GM12878 (cell line): ENCODE data around the gene ZNF174. TPM values are rescaled to one million over a fixed set of nuclear protein-coding genes. Genes with fewer than 3 reads are reported as not detected.

Source experiments
- BACH1 ChIP-seq: fragments of 450-650 bp; IDR thresholded peaks from 2 replicates; pipeline ENCODE4 v1.6.1; 2017; ENCODE audit warnings: mild to moderate bottlenecking, borderline replicate concordance
- BRCA1 ChIP-seq: IDR thresholded peaks from 2 replicates; pipeline ENCODE4 v1.6.1; 2011; ENCODE audit warnings: low read depth, low read length, improper control_type of control experiment
- CHD2 ChIP-seq: IDR thresholded peaks from 2 replicates; pipeline ENCODE4 v1.6.1; 2011; ENCODE audit warnings: low read depth, low read length, improper control_type of control experiment, borderline replicate concordance
- CREB1 ChIP-seq: IDR thresholded peaks from 2 replicates; pipeline ENCODE4 v1.6.1; 2012; ENCODE audit warnings: low read depth, mild to moderate bottlenecking, inconsistent platforms
- E4F1 ChIP-seq: fragments of 450-650 bp; IDR thresholded peaks from 2 replicates; pipeline ENCODE4 v1.6.1; 2018; ENCODE audit warnings: borderline replicate concordance, mild to moderate bottlenecking; ENCODE audit not compliant: partially characterized antibody
- ELK1 ChIP-seq: IDR thresholded peaks from 2 replicates; pipeline ENCODE4 v1.6.1; 2012; ENCODE audit warnings: low read depth, low read length, improper control_type of control experiment
- GABPA ChIP-seq: IDR thresholded peaks from 2 replicates; pipeline ENCODE4 v1.6.1; 2014; ENCODE audit warnings: antibody characterized with exemption, low read depth, mild to moderate bottlenecking, inconsistent platforms
- KDM1A ChIP-seq: fragments of 200-600 bp; sonication (generic); IDR thresholded peaks from 2 replicates; pipeline ENCODE4 v1.6.1; 2016; ENCODE audit warnings: borderline replicate concordance
- KLF5 ChIP-seq: fragments of 450-650 bp; IDR thresholded peaks from 2 replicates; pipeline ENCODE4 v1.6.1; 2014; ENCODE audit warnings: mild to moderate bottlenecking; ENCODE audit not compliant: partially characterized antibody
- MLLT1 ChIP-seq: fragments of 450-650 bp; IDR thresholded peaks from 2 replicates; pipeline ENCODE4 v1.6.1; 2016; ENCODE audit warnings: mild to moderate bottlenecking
- NFYB ChIP-seq: IDR thresholded peaks from 2 replicates; pipeline ENCODE4 v1.6.1; 2011; ENCODE audit warnings: low read depth, mild to moderate bottlenecking, low read length, improper control_type of control experiment, moderate library complexity; ENCODE audit not compliant: insufficient read depth
- NR2C1 ChIP-seq: fragments of 450-650 bp; IDR thresholded peaks from 2 replicates; pipeline ENCODE4 v1.6.1; 2017; ENCODE audit warnings: antibody characterized with exemption, mild to moderate bottlenecking, moderate library complexity
- PML ChIP-seq: IDR thresholded peaks from 2 replicates; pipeline ENCODE4 v1.6.1; 2012; ENCODE audit warnings: low read length, inconsistent platforms
- POLR2AphosphoS2 ChIP-seq: IDR thresholded peaks from 2 replicates; pipeline ENCODE4 v1.6.1; 2011; ENCODE audit warnings: low read depth, mild to moderate bottlenecking, low read length, improper control_type of control experiment, moderate library complexity
- RAD21 ChIP-seq: IDR thresholded peaks from 2 replicates; pipeline ENCODE4 v1.6.1; 2011; ENCODE audit warnings: mild to moderate bottlenecking, low read depth, low read length, moderate library complexity; ENCODE audit not compliant: insufficient read depth
- SMC3 ChIP-seq: IDR thresholded peaks from 2 replicates; pipeline ENCODE4 v1.6.1; 2011; ENCODE audit warnings: low read length, improper control_type of control experiment, borderline replicate concordance
- SP1 ChIP-seq: IDR thresholded peaks from one replicate; pipeline ENCODE4 v1.6.1; 2011; ENCODE audit warnings: low read depth, low read length
- SPI1 ChIP-seq: IDR thresholded peaks from 2 replicates; pipeline ENCODE4 v1.6.1; 2011; ENCODE audit warnings: low read depth, mild to moderate bottlenecking, low read length, moderate library complexity, borderline replicate concordance; ENCODE audit not compliant: insufficient read depth
- STAT1 ChIP-seq: fragments of 450-650 bp; conservative IDR thresholded peaks from 2 replicates; pipeline ENCODE4 v1.6.1; 2014; ENCODE audit warnings: antibody characterized with exemption, mild to moderate bottlenecking
- TCF12 ChIP-seq: IDR thresholded peaks from 2 replicates; pipeline ENCODE4 v1.6.1; 2011; ENCODE audit warnings: low read depth, mild to moderate bottlenecking, low read length
- TCF3 ChIP-seq: IDR thresholded peaks from 2 replicates; pipeline ENCODE4 v1.6.1; 2012; ENCODE audit warnings: low read depth, mild to moderate bottlenecking, low read length, borderline replicate concordance; ENCODE audit not compliant: insufficient read depth
- YY1 ChIP-seq: IDR thresholded peaks from 2 replicates; pipeline ENCODE4 v1.6.1; 2011; ENCODE audit warnings: low read depth, mild to moderate bottlenecking, low read length
- polyA plus RNA-seq, 11 experiments: library from polyadenylated mRNA; depleted of rRNA in 4 of 11; unstranded in 6 of 11; stranded (reverse) in 5 of 11; fragments of >200 nt; fragmentation: Nextera tagmentation in 4 of 11; fragmentation: Illumina TruSeq in 1 of 11; extraction: Ambion mirVana in 4 of 11; extraction: Trizol in 1 of 11; gene quantifications; 1 replicate in 1 of 11; 2 replicates in 10 of 11; pipeline versions ENCODE4 v1.2.1 to v1.2.3, GENCODE V29; 2011 to 2016; ENCODE audit warnings: inconsistent platforms in 2 of 11, missing spikeins in 2 of 11, low read depth in 1 of 11
- total RNA-seq, 4 experiments: library from RNA; depleted of rRNA in 3 of 4; stranded (reverse); fragments of >200 nt in 3 of 4; fragmentation: Illumina TruSeq in 1 of 4; extraction: Trizol in 1 of 4; gene quantifications; 2 replicates each; pipeline versions ENCODE4 v1.2.1 to v1.2.3, GENCODE V29; 2013 to 2021
- TF ChIP-seq, protein P1 (sequence below): IDR thresholded peaks from 2 replicates; pipeline ENCODE4 v1.6.1; 2012; ENCODE audit warnings: low read depth, low read length, improper control_type of control experiment
- TF ChIP-seq, protein P2 (sequence below): IDR thresholded peaks from 2 replicates; pipeline ENCODE4 v1.6.1; 2011; ENCODE audit warnings: borderline replicate concordance, low read depth, mild to moderate bottlenecking, moderate library complexity, mixed read lengths, low read length; ENCODE audit not compliant: insufficient read depth; ENCODE audit errors: extremely low read length

The ZNF174 gene
- total and polyA plus RNA-seq, 10 of the 15 experiments (the other 5 are each of a cell fraction or from before 2014, with no cell fraction given), result 3.0 to 14.3 (median 10.1) TPM

DNA sequence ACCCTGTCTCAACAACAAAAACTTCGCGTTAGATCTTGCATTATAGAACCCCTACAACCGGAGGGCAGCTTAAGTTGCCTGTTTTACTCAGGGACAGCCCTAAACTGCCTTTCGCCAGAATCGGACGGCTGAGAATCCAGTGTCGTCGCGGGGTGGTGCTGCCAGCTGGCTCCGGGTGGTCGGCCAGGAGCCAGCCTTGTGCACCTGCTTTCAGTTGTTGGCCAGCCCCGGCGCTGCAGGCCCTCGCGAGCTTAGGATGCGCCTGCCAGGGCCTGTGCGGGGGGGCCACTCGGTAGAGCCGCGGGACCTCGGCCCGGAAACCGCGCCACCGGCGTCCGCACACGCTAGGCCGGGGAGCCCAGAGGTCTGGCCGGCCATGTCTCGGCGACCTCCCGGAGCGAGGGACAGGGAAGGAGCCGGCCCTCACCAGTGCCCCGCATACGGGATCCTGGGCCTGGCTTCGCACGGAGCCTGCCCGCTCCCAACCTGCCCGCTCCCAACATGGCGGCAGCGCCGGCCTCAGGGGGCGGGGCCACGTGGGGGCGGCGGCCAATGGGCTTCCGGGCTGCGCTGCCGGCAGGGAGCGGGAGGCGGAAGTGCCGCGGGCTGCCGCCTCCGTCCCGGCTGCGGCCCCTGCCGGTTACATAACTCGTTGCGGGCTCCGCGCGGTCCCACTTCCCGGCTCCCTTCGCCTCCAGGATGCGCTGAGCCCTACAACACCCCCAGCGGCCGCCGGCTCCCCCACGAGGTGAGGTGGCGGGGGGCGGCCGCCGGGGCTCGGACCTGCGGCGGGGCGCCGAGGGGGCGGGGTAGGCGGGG is 56.6 kb downstream of the ZNF174 start (continued):
- TF ChIP-seq TCF3 (peak; percentile 95), SPI1 (peak; percentile 61), SP1 (peak; percentile 76), NR2C1 (peak; percentile 72), KDM1A (no peak), GABPA (peak; percentile 64; the same call in 1 of the 2 replicates), RAD21 (peak; percentile 37; the same call in 1 of the 2 replicates), CREB1 (peak; percentile 39; the same call in 1 of the 2 replicates), KLF5 (peak; percentile 39), YY1 (peak; percentile 99), SMC3 (peak; percentile 34; the same call in 1 of the 2 replicates), STAT1 (peak; percentile 78), BRCA1 (peak; percentile 68), POLR2AphosphoS2 (peak; percentile 50; the same call in 1 of the 2 replicates), E4F1 (peak; percentile 77), ELK1 (peak; percentile 67), CHD2 (peak; percentile 96), TCF12 (peak; percentile 89), BACH1 (0 out of 2 replicates have a peak, but pooled peaks have one; percentile 53), NFYB (peak; percentile 72; the same call in 1 of the 2 replicates), PML (peak; percentile 53; the same call in 1 of the 2 replicates), MLLT1 (peak; percentile 36; the same call in 1 of the 2 replicates)
- TF ChIP-seq, protein P1, sequence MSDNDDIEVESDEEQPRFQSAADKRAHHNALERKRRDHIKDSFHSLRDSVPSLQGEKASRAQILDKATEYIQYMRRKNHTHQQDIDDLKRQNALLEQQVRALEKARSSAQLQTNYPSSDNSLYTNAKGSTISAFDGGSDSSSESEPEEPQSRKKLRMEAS, result peak; percentile 78
- TF ChIP-seq, protein P2, sequence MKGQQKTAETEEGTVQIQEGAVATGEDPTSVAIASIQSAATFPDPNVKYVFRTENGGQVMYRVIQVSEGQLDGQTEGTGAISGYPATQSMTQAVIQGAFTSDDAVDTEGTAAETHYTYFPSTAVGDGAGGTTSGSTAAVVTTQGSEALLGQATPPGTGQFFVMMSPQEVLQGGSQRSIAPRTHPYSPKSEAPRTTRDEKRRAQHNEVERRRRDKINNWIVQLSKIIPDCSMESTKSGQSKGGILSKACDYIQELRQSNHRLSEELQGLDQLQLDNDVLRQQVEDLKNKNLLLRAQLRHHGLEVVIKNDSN, result peak; percentile 92
